Neural progenitor cell (in vitro differentiated cells): ENCODE results near the gene PPFIA1.

ENCODE experiments used
- EZH2 ChIP-seq: fragments of 200-600 bp; sonication (generic); IDR thresholded peaks from 2 replicates; pipeline ENCODE4 v1.6.1; 2017; ENCODE audit warnings: antibody characterized with exemption, mild to moderate bottlenecking, moderate library complexity
- EZH2phosphoT487 ChIP-seq: fragments of 200-600 bp; sonication (generic); IDR thresholded peaks from 2 replicates; pipeline ENCODE4 v1.6.1; 2017; ENCODE audit warnings: antibody characterized with exemption
- TF ChIP-seq, protein P1 (sequence below): fragments of 200-600 bp; sonication (generic); IDR thresholded peaks from 2 replicates; pipeline ENCODE4 v1.5.1; 2017; ENCODE audit warnings: antibody characterized with exemption, mild to moderate bottlenecking

GRCh38 chr11:70304208-70304603 is 33.7 kb downstream of the PPFIA1 start:
- TF ChIP-seq, protein P1, sequence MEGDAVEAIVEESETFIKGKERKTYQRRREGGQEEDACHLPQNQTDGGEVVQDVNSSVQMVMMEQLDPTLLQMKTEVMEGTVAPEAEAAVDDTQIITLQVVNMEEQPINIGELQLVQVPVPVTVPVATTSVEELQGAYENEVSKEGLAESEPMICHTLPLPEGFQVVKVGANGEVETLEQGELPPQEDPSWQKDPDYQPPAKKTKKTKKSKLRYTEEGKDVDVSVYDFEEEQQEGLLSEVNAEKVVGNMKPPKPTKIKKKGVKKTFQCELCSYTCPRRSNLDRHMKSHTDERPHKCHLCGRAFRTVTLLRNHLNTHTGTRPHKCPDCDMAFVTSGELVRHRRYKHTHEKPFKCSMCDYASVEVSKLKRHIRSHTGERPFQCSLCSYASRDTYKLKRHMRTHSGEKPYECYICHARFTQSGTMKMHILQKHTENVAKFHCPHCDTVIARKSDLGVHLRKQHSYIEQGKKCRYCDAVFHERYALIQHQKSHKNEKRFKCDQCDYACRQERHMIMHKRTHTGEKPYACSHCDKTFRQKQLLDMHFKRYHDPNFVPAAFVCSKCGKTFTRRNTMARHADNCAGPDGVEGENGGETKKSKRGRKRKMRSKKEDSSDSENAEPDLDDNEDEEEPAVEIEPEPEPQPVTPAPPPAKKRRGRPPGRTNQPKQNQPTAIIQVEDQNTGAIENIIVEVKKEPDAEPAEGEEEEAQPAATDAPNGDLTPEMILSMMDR = no peak
- no peak for TF ChIP-seq EZH2
- no peak for TF ChIP-seq EZH2phosphoT487
